ENCODE measurements around the gene SLC25A3.

Gene SLC25A3

GRCh38 chr12:98580695-98581094 lies 12.8 kb upstream of the SLC25A3 start:
- Histone ChIP-seq H3K36me3 (ENCODE audit: control insufficient read depth in 1 of 2, insufficient read depth in 2 of 2, low read depth in 1 of 2, low read length in 2 of 2) (no peaks in the 10 kb centered on the region), H4K8ac (ENCODE audit: low read length) (no peak overlapping the region), H3K9me3 (ENCODE audit: control insufficient read depth, low read length) (no peaks in the 10 kb centered on the region), H2AK5ac (ENCODE audit: low read length, severe bottlenecking) (no peak overlapping the region), H3K4ac (ENCODE audit: low read depth in 1 of 2, low read length in 2 of 2) (no peak overlapping the region), H3K23ac (ENCODE audit: low read length in 2 of 2) (no peak overlapping the region), H2BK15ac (ENCODE audit: low read depth, poor library complexity, severe bottlenecking) (no peak overlapping the region), H3K27ac (ENCODE audit: low read length, poor library complexity, severe bottlenecking) (no peak overlapping the region), H3K27me3 (ENCODE audit: control insufficient read depth in 1 of 2, insufficient read depth in 1 of 2, low read length in 2 of 2) (no peaks in the 10 kb centered on the region), H3K4me2 (ENCODE audit: low read length, poor library complexity, severe bottlenecking) (no peak overlapping the region), H3K9ac (ENCODE audit: low read length) (no peak overlapping the region), H2BK120ac (ENCODE audit: low read depth, low read length) (no peak overlapping the region), H3K79me1 (replicated peaks; ENCODE audit: low read length, poor library complexity, severe bottlenecking) (no peaks in the 10 kb centered on the region), H3K14ac (ENCODE audit: low read length in 2 of 2) (no peak overlapping the region), H2AFZ (ENCODE audit: low read depth, low read length) (no peak overlapping the region), H2BK5ac (ENCODE audit: low read depth, low read length, poor library complexity, severe bottlenecking) (no peak overlapping the region), H3K4me3 (ENCODE audit: insufficient read depth in 1 of 2, low read depth in 1 of 2, low read length in 2 of 2) (no peak overlapping the region), H4K91ac (ENCODE audit: low read length) (no peak overlapping the region), H3K18ac (ENCODE audit: low read depth in 1 of 2, low read length in 2 of 2) (no peak overlapping the region), H2BK12ac (ENCODE audit: low read length in 2 of 2) (no peak overlapping the region), H3K4me1 (ENCODE audit: control insufficient read depth, insufficient read depth, low read depth, low read length) (peaks cover 3% of the 10 kb centered on the region)
- DNase-seq = no peak
- WGBS = 97% methylated on average over 5 of the region's 5 CpGs

DNA sequence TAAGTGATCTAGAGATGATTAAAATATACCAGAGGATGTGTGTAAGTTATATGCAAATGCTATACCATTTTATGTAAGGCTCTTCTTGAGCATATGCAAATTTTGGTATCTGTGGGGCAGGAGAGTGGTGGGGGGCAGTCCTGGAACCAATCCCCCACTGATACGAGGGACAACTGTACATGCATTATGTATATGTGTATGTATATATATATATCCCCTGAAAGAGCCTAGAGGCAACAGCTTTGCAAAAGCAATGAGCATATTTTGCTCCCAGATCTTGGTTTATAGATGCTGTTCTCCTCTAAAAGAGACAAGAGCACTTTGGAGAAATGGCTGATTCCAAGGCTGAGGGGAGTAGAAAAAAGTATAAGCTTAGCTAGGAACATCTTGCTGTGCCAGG lies 12.4 kb upstream of the SLC25A3 start:
- no CpG with 5 or more reads among the region's 1 CpG for WGBS
- Histone ChIP-seq H2BK12ac (ENCODE audit: low read length in 2 of 2) (no peak overlapping the region), H3K4me3 (ENCODE audit: insufficient read depth in 1 of 2, low read depth in 1 of 2, low read length in 2 of 2) (no peak overlapping the region), H3K9me3 (ENCODE audit: control insufficient read depth, low read length) (no peaks in the 10 kb centered on the region), H2BK120ac (ENCODE audit: low read depth, low read length) (no peak overlapping the region), H3K4me1 (ENCODE audit: control insufficient read depth, insufficient read depth, low read depth, low read length) (peaks cover 3% of the 10 kb centered on the region), H3K9ac (ENCODE audit: low read length) (no peak overlapping the region), H3K18ac (ENCODE audit: low read depth in 1 of 2, low read length in 2 of 2) (no peak overlapping the region), H4K8ac (ENCODE audit: low read length) (no peak overlapping the region), H3K79me1 (replicated peaks; ENCODE audit: low read length, poor library complexity, severe bottlenecking) (no peaks in the 10 kb centered on the region), H2BK5ac (ENCODE audit: low read depth, low read length, poor library complexity, severe bottlenecking) (no peak overlapping the region), H3K4me2 (ENCODE audit: low read length, poor library complexity, severe bottlenecking) (no peak overlapping the region), H3K4ac (ENCODE audit: low read depth in 1 of 2, low read length in 2 of 2) (no peak overlapping the region), H2AK5ac (ENCODE audit: low read length, severe bottlenecking) (no peak overlapping the region), H4K91ac (ENCODE audit: low read length) (no peak overlapping the region), H3K36me3 (ENCODE audit: control insufficient read depth in 1 of 2, insufficient read depth in 2 of 2, low read depth in 1 of 2, low read length in 2 of 2) (no peaks in the 10 kb centered on the region), H3K14ac (ENCODE audit: low read length in 2 of 2) (no peak overlapping the region), H3K23ac (ENCODE audit: low read length in 2 of 2) (no peak overlapping the region), H2AFZ (ENCODE audit: low read depth, low read length) (no peak overlapping the region), H3K27me3 (ENCODE audit: control insufficient read depth in 1 of 2, insufficient read depth in 1 of 2, low read length in 2 of 2) (no peaks in the 10 kb centered on the region), H3K27ac (ENCODE audit: low read length, poor library complexity, severe bottlenecking) (no peak overlapping the region), H2BK15ac (ENCODE audit: low read depth, poor library complexity, severe bottlenecking) (no peak overlapping the region)
- DNase-seq = no peak

DNA sequence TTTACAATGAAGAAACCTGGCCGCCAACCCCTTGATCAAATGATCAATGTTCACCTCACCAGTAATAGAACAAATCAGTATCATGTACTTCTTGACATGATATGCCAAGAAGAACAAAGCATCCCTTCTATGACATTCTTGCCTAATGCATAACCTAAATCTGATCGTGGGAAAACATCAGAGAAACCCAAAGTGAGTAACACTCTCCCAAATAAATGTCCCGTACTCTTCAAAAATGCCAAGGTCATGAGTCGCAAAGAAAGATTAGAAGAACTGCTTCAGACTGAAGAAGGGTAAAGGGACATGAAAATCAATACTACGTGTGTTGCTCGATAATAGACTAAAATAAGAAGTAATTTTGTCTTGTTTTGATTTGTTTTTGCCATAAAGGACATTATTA lies 11.4 kb upstream of the SLC25A3 start:
- Histone ChIP-seq H3K9me3 (ENCODE audit: control insufficient read depth, low read length) (no peaks in the 10 kb centered on the region), H2BK5ac (ENCODE audit: low read depth, low read length, poor library complexity, severe bottlenecking) (no peak overlapping the region), H3K36me3 (ENCODE audit: control insufficient read depth in 1 of 2, insufficient read depth in 2 of 2, low read depth in 1 of 2, low read length in 2 of 2) (no peaks in the 10 kb centered on the region), H4K8ac (ENCODE audit: low read length) (no peak overlapping the region), H3K9ac (ENCODE audit: low read length) (no peak overlapping the region), H3K27ac (ENCODE audit: low read length, poor library complexity, severe bottlenecking) (no peak overlapping the region), H3K18ac (ENCODE audit: low read depth in 1 of 2, low read length in 2 of 2) (no peak overlapping the region), H2BK12ac (ENCODE audit: low read length in 2 of 2) (no peak overlapping the region), H2AK5ac (ENCODE audit: low read length, severe bottlenecking) (no peak overlapping the region), H2BK120ac (ENCODE audit: low read depth, low read length) (no peak overlapping the region), H2BK15ac (ENCODE audit: low read depth, poor library complexity, severe bottlenecking) (no peak overlapping the region), H3K4me2 (ENCODE audit: low read length, poor library complexity, severe bottlenecking) (no peak overlapping the region), H3K4me1 (ENCODE audit: control insufficient read depth, insufficient read depth, low read depth, low read length) (peaks cover 3% of the 10 kb centered on the region), H2AFZ (ENCODE audit: low read depth, low read length) (no peak overlapping the region), H3K27me3 (ENCODE audit: control insufficient read depth in 1 of 2, insufficient read depth in 1 of 2, low read length in 2 of 2) (no peaks in the 10 kb centered on the region), H3K4ac (ENCODE audit: low read depth in 1 of 2, low read length in 2 of 2) (no peak overlapping the region), H3K4me3 (ENCODE audit: insufficient read depth in 1 of 2, low read depth in 1 of 2, low read length in 2 of 2) (no peak overlapping the region), H3K23ac (ENCODE audit: low read length in 2 of 2) (no peak overlapping the region), H3K79me1 (replicated peaks; ENCODE audit: low read length, poor library complexity, severe bottlenecking) (no peaks in the 10 kb centered on the region), H3K14ac (ENCODE audit: low read length in 2 of 2) (no peak overlapping the region), H4K91ac (ENCODE audit: low read length) (no peak overlapping the region)
- DNase-seq = no peak
- 60% methylated on average over 6 of the region's 6 CpGs for WGBS

GRCh38 chr12:98587084-98587483 lies 6.4 kb upstream of the SLC25A3 start:
- Histone ChIP-seq H3K4me2 (ENCODE audit: low read length, poor library complexity, severe bottlenecking) (no peak overlapping the region), H2BK120ac (ENCODE audit: low read depth, low read length) (no peak overlapping the region), H3K36me3 (ENCODE audit: control insufficient read depth in 1 of 2, insufficient read depth in 2 of 2, low read depth in 1 of 2, low read length in 2 of 2) (no peaks in the 10 kb centered on the region), H3K4ac (ENCODE audit: low read depth in 1 of 2, low read length in 2 of 2) (no peak overlapping the region), H3K23ac (ENCODE audit: low read length in 2 of 2) (no peak overlapping the region), H3K14ac (ENCODE audit: low read length in 2 of 2) (no peak overlapping the region), H2BK15ac (ENCODE audit: low read depth, poor library complexity, severe bottlenecking) (no peak overlapping the region), H2BK5ac (ENCODE audit: low read depth, low read length, poor library complexity, severe bottlenecking) (no peak overlapping the region), H3K9me3 (ENCODE audit: control insufficient read depth, low read length) (no peaks in the 10 kb centered on the region), H3K4me1 (ENCODE audit: control insufficient read depth, insufficient read depth, low read depth, low read length) (no peaks in the 10 kb centered on the region), H2BK12ac (ENCODE audit: low read length in 2 of 2) (no peak overlapping the region), H2AK5ac (ENCODE audit: low read length, severe bottlenecking) (no peak overlapping the region), H4K91ac (ENCODE audit: low read length) (no peak overlapping the region), H3K27ac (ENCODE audit: low read length, poor library complexity, severe bottlenecking) (no peak overlapping the region), H3K9ac (ENCODE audit: low read length) (no peak overlapping the region), H2AFZ (ENCODE audit: low read depth, low read length) (no peak overlapping the region), H4K8ac (ENCODE audit: low read length) (no peak overlapping the region), H3K4me3 (ENCODE audit: insufficient read depth in 1 of 2, low read depth in 1 of 2, low read length in 2 of 2) (no peak overlapping the region), H3K27me3 (ENCODE audit: control insufficient read depth in 1 of 2, insufficient read depth in 1 of 2, low read length in 2 of 2) (no peaks in the 10 kb centered on the region), H3K79me1 (replicated peaks; ENCODE audit: low read length, poor library complexity, severe bottlenecking) (no peaks in the 10 kb centered on the region), H3K18ac (ENCODE audit: low read depth in 1 of 2, low read length in 2 of 2) (no peak overlapping the region)
- DNase-seq = no peak
- 89% methylated on average over 4 of the region's 5 CpGs for WGBS
